Fibroblast of lung (primary cell): Measurements from ENCODE around the gene TBC1D22A. TPM values are rescaled to one million over a fixed set of nuclear protein-coding genes. Genes with fewer than 3 reads are reported as not detected.

Experiments used
- DNase-seq, 2 donors: peaks; one replicate each; pipeline versions ENCODE4 v3.0.0 to v3.0.0-alpha.2; 2010; ENCODE audit warnings: low read depth in 2 of 2
- H2AFZ ChIP-seq: 2 replicates; pipeline ENCODE4 v1.5.1; 2012; ENCODE audit warnings: low read length, control low read depth, inconsistent platforms
- H3K27ac ChIP-seq: 2 replicates; pipeline ENCODE4 v1.5.1; 2011; ENCODE audit warnings: low read length, control low read depth; ENCODE audit not compliant: insufficient read depth
- H3K27me3 ChIP-seq: 2 replicates; pipeline ENCODE4 v1.5.1; 2011; ENCODE audit warnings: mild to moderate bottlenecking, low read length; ENCODE audit not compliant: control insufficient read depth, insufficient read depth
- H3K36me3 ChIP-seq: 2 replicates; pipeline ENCODE4 v1.5.1; 2011; ENCODE audit warnings: low read length; ENCODE audit not compliant: control insufficient read depth, insufficient read depth
- H3K4me1 ChIP-seq: 2 replicates; pipeline ENCODE4 v1.5.1; 2011; ENCODE audit warnings: low read length; ENCODE audit not compliant: control insufficient read depth, insufficient read depth; ENCODE audit errors: extremely low read depth
- H3K4me2 ChIP-seq: 2 replicates; pipeline ENCODE4 v1.5.1; 2011; ENCODE audit warnings: low read length, control low read depth; ENCODE audit not compliant: insufficient read depth; ENCODE audit errors: extremely low read depth
- H3K4me3 ChIP-seq, 4 experiments: fragments of 200-600 bp in 1 of 4; sonication (generic) in 1 of 4; replicated peaks in 1 of 4; 2 replicates each; pipeline ENCODE4 v1.5.1; 2011 to 2016; ENCODE audit warnings: low read length in 4 of 4, low read depth in 3 of 4, mild to moderate bottlenecking in 3 of 4, control low read depth in 2 of 4, inconsistent platforms in 1 of 4, mixed read lengths in 1 of 4; ENCODE audit not compliant: insufficient read depth in 1 of 4; ENCODE audit errors: control extremely low read depth in 1 of 4
- H3K79me2 ChIP-seq: 2 replicates; pipeline ENCODE4 v1.5.1; 2012; ENCODE audit warnings: mild to moderate bottlenecking, low read length, inconsistent platforms; ENCODE audit not compliant: control insufficient read depth, insufficient read depth
- H3K9ac ChIP-seq: 2 replicates; pipeline ENCODE4 v1.5.1; 2011; ENCODE audit warnings: mild to moderate bottlenecking, low read length, control low read depth; ENCODE audit not compliant: insufficient read depth
- H3K9me3 ChIP-seq: 2 replicates; pipeline ENCODE4 v1.5.1; 2012; ENCODE audit warnings: low read depth, low read length; ENCODE audit not compliant: control insufficient read depth, insufficient read depth
- H4K20me1 ChIP-seq: 2 replicates; pipeline ENCODE4 v1.5.1; 2011; ENCODE audit warnings: low read length; ENCODE audit not compliant: control insufficient read depth, insufficient read depth; ENCODE audit errors: extremely low read depth
- CTCF ChIP-seq, 2 donors: IDR thresholded peaks in 1 of 2; conservative IDR thresholded peaks in 1 of 2; 1 replicate in 1 of 2; 2 replicates in 1 of 2; pipeline ENCODE4 v1.5.1; 2011 to 2012; ENCODE audit warnings: low read length in 2 of 2, control low read depth in 1 of 2, inconsistent platforms in 1 of 2, low read depth in 1 of 2, mild to moderate bottlenecking in 1 of 2
- EZH2 ChIP-seq: IDR thresholded peaks from 2 replicates; pipeline ENCODE4 v1.5.1; 2012; ENCODE audit warnings: low read length, control low read depth, mild to moderate bottlenecking; ENCODE audit errors: missing control alignments
- polyA plus RNA-seq, 2 donors: library from polyadenylated mRNA; depleted of rRNA in 1 of 2; stranded (reverse) in 1 of 2; unstranded in 1 of 2; fragments of >200 nt; gene quantifications; 2 replicates each; pipeline ENCODE4 v1.2.1, GENCODE V29; 2011 to 2012; ENCODE audit warnings: missing spikeins in 1 of 2
- total RNA-seq: library from RNA; depleted of rRNA; stranded (reverse); fragments of >200 nt; gene quantifications from 2 replicates; pipeline ENCODE4 v1.2.1, GENCODE V29; 2014

Gene TBC1D22A
- total and polyA plus RNA-seq, 2 donors (not counting 1 experiment from before 2014, with no cell fraction given) = 11.6 to 17.6 TPM

- TF ChIP-seq EZH2 = no peak
- no peak for TF ChIP-seq CTCF (conservative IDR thresholded peaks at IDR 0.05 in 1 of 2, IDR thresholded peaks at IDR 0.05 in 1 of 2; ENCODE audit: low read depth in 1 of 2, low read length in 2 of 2)
Observed at GRCh38 chr22:46890819-46891218, 128.4 kb downstream of the TBC1D22A start.

GRCh38 chr22:46891382-46891951 is 129.0 kb downstream of the TBC1D22A start:
- no peak overlapping the region for H3K27ac ChIP-seq
- no peaks in the 10 kb centered on the region for H4K20me1 ChIP-seq
- no peak overlapping the region for H3K9ac ChIP-seq
- TF ChIP-seq CTCF (conservative IDR thresholded peaks at IDR 0.05 in 1 of 2, IDR thresholded peaks at IDR 0.05 in 1 of 2; ENCODE audit: low read depth in 1 of 2, low read length in 2 of 2) = no peak
- TF ChIP-seq EZH2 = no peak
- H3K9me3 ChIP-seq = no peaks in the 10 kb centered on the region
- no peak overlapping the region for H2AFZ ChIP-seq
- no peak overlapping the region for H3K4me3 ChIP-seq
- H3K36me3 ChIP-seq = peaks cover 2% of the 10 kb centered on the region
- H3K79me2 ChIP-seq = no peaks in the 10 kb centered on the region
- H3K4me2 ChIP-seq = no peak overlapping the region
- H3K4me1 ChIP-seq = peaks cover 4% of the 10 kb centered on the region
- peak in 1 of 2 donors; percentile 6 for DNase-seq
- H3K27me3 ChIP-seq = no peaks in the 10 kb centered on the region

More at GRCh38 chr22:46890819-46891218, 128.4 kb downstream of the TBC1D22A start:
- Histone ChIP-seq H3K4me2 (no peak overlapping the region), H3K9me3 (no peaks in the 10 kb centered on the region), H3K4me1 (peaks cover 4% of the 10 kb centered on the region), H3K27me3 (no peaks in the 10 kb centered on the region), H3K4me3 (no peak overlapping the region), H2AFZ (no peak overlapping the region), H3K79me2 (no peaks in the 10 kb centered on the region), H3K9ac (no peak overlapping the region), H4K20me1 (no peaks in the 10 kb centered on the region), H3K36me3 (peaks cover 2% of the 10 kb centered on the region), H3K27ac (no peak overlapping the region)
- no peak for DNase-seq

DNA sequence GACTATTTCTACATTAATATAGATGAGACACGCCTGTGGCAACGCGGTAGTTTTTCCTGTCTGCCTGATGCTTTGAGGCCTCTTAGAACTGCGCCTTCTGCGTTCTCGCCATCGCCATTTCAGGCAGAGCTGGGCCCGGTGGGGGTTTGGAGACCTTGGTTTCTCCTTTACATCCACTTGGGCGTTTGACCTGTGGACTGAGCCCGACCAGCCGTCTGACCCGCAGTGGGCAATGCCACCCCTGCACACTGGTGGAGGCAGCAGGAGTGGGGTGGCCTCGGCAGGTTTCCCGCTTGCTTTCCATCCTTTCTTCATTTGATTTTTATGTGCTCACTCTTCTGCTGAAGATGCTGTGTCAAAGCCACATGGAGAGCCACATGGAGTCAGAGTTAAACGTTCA is 130.4 kb downstream of the TBC1D22A start:
- no peaks in the 10 kb centered on the region for H4K20me1 ChIP-seq
- H3K79me2 ChIP-seq = no peaks in the 10 kb centered on the region
- no peak overlapping the region for H3K4me2 ChIP-seq
- H3K36me3 ChIP-seq = peaks cover 2% of the 10 kb centered on the region
- DNase-seq = no peak
- H3K27me3 ChIP-seq = no peaks in the 10 kb centered on the region
- H3K27ac ChIP-seq = no peak overlapping the region
- H3K9me3 ChIP-seq = no peaks in the 10 kb centered on the region
- TF ChIP-seq EZH2 (no peak), CTCF (conservative IDR thresholded peaks at IDR 0.05 in 1 of 2, IDR thresholded peaks at IDR 0.05 in 1 of 2; ENCODE audit: low read depth in 1 of 2, low read length in 2 of 2) (no peak)
- H3K9ac ChIP-seq = no peak overlapping the region
- H3K4me3 ChIP-seq = no peak overlapping the region
- no peak overlapping the region for H2AFZ ChIP-seq
- peaks cover 4% of the 10 kb centered on the region for H3K4me1 ChIP-seq
